ENCODE results near the gene EDC4. TPM values are rescaled to one million over a fixed set of nuclear protein-coding genes. Genes with fewer than 3 reads are reported as not detected.

Gene EDC4
- total and polyA plus RNA-seq, 2 experiments from 2014 or later = 39.6 to 98.5 TPM

- Histone ChIP-seq H3K9me2 (ENCODE audit: insufficient read depth) (no peaks in the 10 kb centered on the region), H3K4me2 (peak within 1 kb of the TSS; percentile 89), H3K4me3 (peak within 1 kb of the TSS; percentile 55), H3K27ac (ENCODE audit: low read depth) (peak within 1 kb of the TSS; percentile 92), H3K36me3 (ENCODE audit: insufficient read depth) (peaks cover 7% of the 10 kb centered on the region; the same call in 1 of the 2 replicates), H3K27me3 (ENCODE audit: insufficient read depth) (no peaks in the 10 kb centered on the region), H3K79me2 (replicated peaks; ENCODE audit: insufficient read depth) (no peaks in the 10 kb centered on the region), H2AFZ (no peak within 1 kb of the TSS), H3F3A (replicated peaks; ENCODE audit: low read depth) (peaks cover 26% of the 10 kb centered on the region; the same call in 1 of the 2 replicates), H3K4me1 (ENCODE audit: insufficient read depth) (peaks cover 26% of the 10 kb centered on the region), H4K20me1 (replicated peaks; ENCODE audit: insufficient read depth) (no peaks in the 10 kb centered on the region; the same call in 1 of the 2 replicates)
- TF ChIP-seq POLR2AphosphoS5 (IDR thresholded peaks at IDR 0.05; ENCODE audit: low read depth) = peak; percentile 69
- TF ChIP-seq EZH2 (IDR thresholded peaks at IDR 0.05; ENCODE audit: low read depth, unreplicated experiment) = no peak
- ATAC-seq (peak; percentile 91), DNase-seq (ENCODE audit: low spot score) (peak; percentile 95)
- peaks cover 33% of the 10 kb centered on the region for H3K36me3 Mint-ChIP-seq (ENCODE audit: low read depth)
- peaks cover 14% of the 10 kb centered on the region for H3K27me3 Mint-ChIP-seq (ENCODE audit: insufficient read depth, low read depth, poor library complexity)
- peaks cover 22% of the 10 kb centered on the region for H3K4me1 Mint-ChIP-seq
- peak within 1 kb of the TSS; percentile 67 for H3K4me3 Mint-ChIP-seq
- peak within 1 kb of the TSS; percentile 91 for H3K27ac Mint-ChIP-seq
- H3K9me3 Mint-ChIP-seq = no peaks in the 10 kb centered on the region; the same call in 2 of the 3 replicates
Observed at GRCh38 chr16:67884684-67885083, 11.8 kb downstream of the EDC4 start, which contains the start of gene NRN1L. TSS of gene NRN1L (plus strand) at chr16:67884885. CDS start at chr16:67884904, 19 bp downstream.

GRCh38 chr16:67885545-67885944, 12.7 kb downstream of the EDC4 start:
- Mint-ChIP-seq H3K4me3 (peak overlapping the region; percentile 67; the same call in 2 of the 3 replicates), H3K4me1 (peaks cover 22% of the 10 kb centered on the region), H3K36me3 (ENCODE audit: low read depth) (peaks cover 28% of the 10 kb centered on the region), H3K27me3 (ENCODE audit: insufficient read depth, low read depth, poor library complexity) (peaks cover 9% of the 10 kb centered on the region), H3K9me3 (no peaks in the 10 kb centered on the region; the same call in 2 of the 3 replicates), H3K27ac (peak overlapping the region; percentile 72; the same call in 1 of the 2 replicates)
- Histone ChIP-seq H3K4me2 (peak overlapping the region; percentile 89), H4K20me1 (replicated peaks; ENCODE audit: insufficient read depth) (no peaks in the 10 kb centered on the region; the same call in 1 of the 2 replicates), H3K27me3 (ENCODE audit: insufficient read depth) (no peaks in the 10 kb centered on the region), H3F3A (replicated peaks; ENCODE audit: low read depth) (peaks cover 26% of the 10 kb centered on the region; the same call in 1 of the 2 replicates), H3K4me3 (peak overlapping the region; percentile 55; the same call in 1 of the 2 replicates), H3K36me3 (ENCODE audit: insufficient read depth) (0 out of 2 replicates have a peak, but pooled peaks cover 5% of the 10 kb centered on the region), H3K27ac (ENCODE audit: low read depth) (peak overlapping the region; percentile 92; the same call in 1 of the 2 replicates), H2AFZ (no peak overlapping the region), H3K4me1 (ENCODE audit: insufficient read depth) (peaks cover 26% of the 10 kb centered on the region), H3K9me2 (ENCODE audit: insufficient read depth) (no peaks in the 10 kb centered on the region), H3K79me2 (replicated peaks; ENCODE audit: insufficient read depth) (no peaks in the 10 kb centered on the region)
- DNase-seq (ENCODE audit: low spot score) (peak; percentile 31), ATAC-seq (peak; percentile 3; the same call in 2 of the 3 replicates)
- TF ChIP-seq CTCF (conservative IDR thresholded peaks at IDR 0.05; ENCODE audit: low read depth in 2 of 2) (no peak), JUNB (IDR thresholded peaks at IDR 0.05; ENCODE audit: unreplicated experiment) (no peak), CREB1 (CRISPR knock-in tag; IDR thresholded peaks at IDR 0.05; ENCODE audit: low read depth) (no peak), STAT1 (IDR thresholded peaks at IDR 0.05; ENCODE audit: unreplicated experiment) (no peak)

DNA sequence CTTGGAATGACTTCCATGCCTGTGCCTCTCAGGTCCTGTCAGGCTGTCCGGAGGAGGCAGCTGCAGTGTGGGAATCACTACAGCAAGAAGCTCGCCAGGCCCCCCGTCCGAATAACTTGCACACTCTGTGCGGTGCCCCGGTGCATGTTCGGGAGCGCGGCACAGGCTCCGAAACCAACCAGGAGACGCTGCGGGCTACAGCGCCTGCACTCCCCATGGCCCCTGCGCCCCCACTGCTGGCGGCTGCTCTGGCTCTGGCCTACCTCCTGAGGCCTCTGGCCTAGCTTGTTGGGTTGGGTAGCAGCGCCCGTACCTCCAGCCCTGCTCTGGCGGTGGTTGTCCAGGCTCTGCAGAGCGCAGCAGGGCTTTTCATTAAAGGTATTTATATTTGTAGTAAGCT, 13.1 kb downstream of the EDC4 start:
- peak overlapping the region; percentile 89; the same call in 1 of the 2 replicates for H3K4me2 ChIP-seq
- H3K79me2 ChIP-seq (replicated peaks; ENCODE audit: insufficient read depth) = no peaks in the 10 kb centered on the region
- Mint-ChIP-seq H3K27me3 (ENCODE audit: insufficient read depth, low read depth, poor library complexity) (peaks cover 9% of the 10 kb centered on the region), H3K4me1 (peaks cover 22% of the 10 kb centered on the region), H3K27ac (peak overlapping the region; percentile 89), H3K36me3 (ENCODE audit: low read depth) (peaks cover 25% of the 10 kb centered on the region), H3K4me3 (peak overlapping the region; percentile 43; the same call in 2 of the 3 replicates), H3K9me3 (no peaks in the 10 kb centered on the region; the same call in 2 of the 3 replicates)
- H3F3A ChIP-seq (replicated peaks; ENCODE audit: low read depth) = peaks cover 26% of the 10 kb centered on the region; the same call in 1 of the 2 replicates
- H3K4me1 ChIP-seq (ENCODE audit: insufficient read depth) = peaks cover 26% of the 10 kb centered on the region
- 0 out of 2 replicates have a peak, but pooled peaks cover under 1% of the 10 kb centered on the region for H3K36me3 ChIP-seq (ENCODE audit: insufficient read depth)
- H3K27me3 ChIP-seq (ENCODE audit: insufficient read depth) = no peaks in the 10 kb centered on the region
- DNase-seq (ENCODE audit: low spot score) (no peak), ATAC-seq (peak; percentile 1; the same call in 1 of the 3 replicates)
- H2AFZ ChIP-seq = no peak overlapping the region; the same call in 1 of the 2 replicates
- no peaks in the 10 kb centered on the region for H3K9me2 ChIP-seq (ENCODE audit: insufficient read depth)
- peak overlapping the region; percentile 55; the same call in 1 of the 2 replicates for H3K27ac ChIP-seq (ENCODE audit: low read depth)
- no peaks in the 10 kb centered on the region; the same call in 1 of the 2 replicates for H4K20me1 ChIP-seq (replicated peaks; ENCODE audit: insufficient read depth)
- TF ChIP-seq EZH2 (IDR thresholded peaks at IDR 0.05; ENCODE audit: low read depth, unreplicated experiment) (no peak), ZNF114 (CRISPR knock-in tag; IDR thresholded peaks at IDR 0.05) (no peak), ZNF331 (CRISPR knock-in tag; IDR thresholded peaks at IDR 0.05; ENCODE audit: low read depth) (no peak), CREB1 (CRISPR knock-in tag; IDR thresholded peaks at IDR 0.05; ENCODE audit: low read depth) (no peak), JUNB (IDR thresholded peaks at IDR 0.05; ENCODE audit: unreplicated experiment) (no peak), NANOG (IDR thresholded peaks at IDR 0.05; ENCODE audit: borderline replicate concordance) (no peak), CTCF (conservative IDR thresholded peaks at IDR 0.05; ENCODE audit: low read depth in 2 of 2) (no peak)
- H3K4me3 ChIP-seq = peak overlapping the region; percentile 55; the same call in 1 of the 2 replicates

Measured in GM23338 (cell line).